Suprapubic skin (tissue), 3 donors: ENCODE data around the gene IKBKG.
"Not testable (repeated sequence)": the region's sequence is repeated elsewhere in the genome, so short reads cannot be mapped to it uniquely, and the experiment has no call there.

Experiments
- CTCF ChIP-seq, 2 donors: fragments of 200-600 bp in 1 of 2; fragments of 450-650 bp in 1 of 2; sonication (generic) in 1 of 2; IDR thresholded peaks; one replicate each; pipeline ENCODE4 v1.5.1; 2016 to 2019; ENCODE audit warnings: antibody characterized with exemption in 2 of 2, mild to moderate bottlenecking in 1 of 2, moderate library complexity in 1 of 2
- POLR2AphosphoS5 ChIP-seq, 3 donors: sonication (generic); formaldehyde crosslinking; IDR thresholded peaks; one replicate each; pipeline ENCODE4 v1.6.1; 2017; ENCODE audit warnings: antibody characterized with exemption in 3 of 3

DNA sequence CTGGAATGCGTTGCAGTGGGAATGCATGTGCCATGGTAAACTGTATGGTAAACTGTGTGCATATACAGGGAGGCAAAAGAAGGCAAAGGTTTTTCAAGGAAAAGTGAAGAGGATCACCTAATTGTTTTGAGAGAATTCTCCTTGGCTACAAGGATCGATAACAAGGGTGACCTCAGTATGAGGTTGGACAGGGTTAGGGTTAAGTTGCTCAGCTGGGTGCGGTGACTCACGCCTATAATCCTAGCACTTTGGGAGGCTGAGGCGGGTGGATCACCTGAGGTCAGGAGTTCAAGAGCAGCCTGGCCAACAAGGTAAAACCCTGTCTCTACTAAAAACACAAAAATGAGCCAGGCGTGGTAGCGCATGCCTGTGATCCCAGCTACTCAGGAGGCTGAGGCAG, 46.0 kb upstream of the IKBKG start:
- not testable (repeated sequence) for TF ChIP-seq CTCF, POLR2AphosphoS5 (IDR thresholded peaks at IDR 0.05)
